HL-60 (cell line): ENCODE data around the gene MMP10.

Experiments
- TF ChIP-seq, protein P1 (sequence below): IDR thresholded peaks from 2 replicates; pipeline ENCODE4 v1.6.1; 2012; ENCODE audit warnings: low read depth; ENCODE audit not compliant: insufficient replicate concordance
- TF ChIP-seq, protein P2 (sequence below): IDR thresholded peaks from one replicate; pipeline ENCODE4 v1.5.1; 2011; ENCODE audit warnings: low read length, control low read depth, inconsistent platforms; ENCODE audit not compliant: insufficient read depth

DNA sequence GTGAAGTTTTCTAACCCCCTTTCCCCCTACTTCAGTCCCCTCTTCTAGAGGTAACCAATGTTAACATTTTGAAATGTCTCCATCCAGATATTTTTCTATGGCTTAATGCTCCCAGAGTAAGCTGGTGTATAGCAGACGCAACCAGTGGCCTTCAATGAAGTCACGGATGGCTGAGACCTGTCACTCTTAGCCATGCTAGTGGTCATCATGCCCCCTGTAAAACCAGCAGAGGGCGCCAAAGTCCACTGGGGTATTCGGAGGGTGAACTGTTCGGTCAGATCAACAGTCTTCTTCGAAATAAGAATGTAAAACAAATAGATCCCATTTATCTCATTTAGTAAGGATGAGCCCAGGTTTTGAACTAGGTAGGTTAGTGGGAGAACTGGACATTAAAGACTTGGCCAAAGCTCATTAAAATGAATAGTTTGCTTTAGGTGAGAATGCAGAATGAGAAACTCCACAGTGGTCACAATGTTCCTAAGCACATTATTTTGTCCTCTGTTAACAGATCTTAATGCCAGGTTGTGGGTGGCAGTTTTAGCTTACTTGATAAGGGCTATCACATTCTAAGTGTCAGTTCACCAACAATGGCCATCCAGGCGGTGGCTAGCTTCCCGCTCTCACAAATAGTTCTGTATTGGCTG lies 47.1 kb downstream of the MMP10 start:
- TF ChIP-seq, protein P1, sequence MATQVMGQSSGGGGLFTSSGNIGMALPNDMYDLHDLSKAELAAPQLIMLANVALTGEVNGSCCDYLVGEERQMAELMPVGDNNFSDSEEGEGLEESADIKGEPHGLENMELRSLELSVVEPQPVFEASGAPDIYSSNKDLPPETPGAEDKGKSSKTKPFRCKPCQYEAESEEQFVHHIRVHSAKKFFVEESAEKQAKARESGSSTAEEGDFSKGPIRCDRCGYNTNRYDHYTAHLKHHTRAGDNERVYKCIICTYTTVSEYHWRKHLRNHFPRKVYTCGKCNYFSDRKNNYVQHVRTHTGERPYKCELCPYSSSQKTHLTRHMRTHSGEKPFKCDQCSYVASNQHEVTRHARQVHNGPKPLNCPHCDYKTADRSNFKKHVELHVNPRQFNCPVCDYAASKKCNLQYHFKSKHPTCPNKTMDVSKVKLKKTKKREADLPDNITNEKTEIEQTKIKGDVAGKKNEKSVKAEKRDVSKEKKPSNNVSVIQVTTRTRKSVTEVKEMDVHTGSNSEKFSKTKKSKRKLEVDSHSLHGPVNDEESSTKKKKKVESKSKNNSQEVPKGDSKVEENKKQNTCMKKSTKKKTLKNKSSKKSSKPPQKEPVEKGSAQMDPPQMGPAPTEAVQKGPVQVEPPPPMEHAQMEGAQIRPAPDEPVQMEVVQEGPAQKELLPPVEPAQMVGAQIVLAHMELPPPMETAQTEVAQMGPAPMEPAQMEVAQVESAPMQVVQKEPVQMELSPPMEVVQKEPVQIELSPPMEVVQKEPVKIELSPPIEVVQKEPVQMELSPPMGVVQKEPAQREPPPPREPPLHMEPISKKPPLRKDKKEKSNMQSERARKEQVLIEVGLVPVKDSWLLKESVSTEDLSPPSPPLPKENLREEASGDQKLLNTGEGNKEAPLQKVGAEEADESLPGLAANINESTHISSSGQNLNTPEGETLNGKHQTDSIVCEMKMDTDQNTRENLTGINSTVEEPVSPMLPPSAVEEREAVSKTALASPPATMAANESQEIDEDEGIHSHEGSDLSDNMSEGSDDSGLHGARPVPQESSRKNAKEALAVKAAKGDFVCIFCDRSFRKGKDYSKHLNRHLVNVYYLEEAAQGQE = no peak
- TF ChIP-seq, protein P2, sequence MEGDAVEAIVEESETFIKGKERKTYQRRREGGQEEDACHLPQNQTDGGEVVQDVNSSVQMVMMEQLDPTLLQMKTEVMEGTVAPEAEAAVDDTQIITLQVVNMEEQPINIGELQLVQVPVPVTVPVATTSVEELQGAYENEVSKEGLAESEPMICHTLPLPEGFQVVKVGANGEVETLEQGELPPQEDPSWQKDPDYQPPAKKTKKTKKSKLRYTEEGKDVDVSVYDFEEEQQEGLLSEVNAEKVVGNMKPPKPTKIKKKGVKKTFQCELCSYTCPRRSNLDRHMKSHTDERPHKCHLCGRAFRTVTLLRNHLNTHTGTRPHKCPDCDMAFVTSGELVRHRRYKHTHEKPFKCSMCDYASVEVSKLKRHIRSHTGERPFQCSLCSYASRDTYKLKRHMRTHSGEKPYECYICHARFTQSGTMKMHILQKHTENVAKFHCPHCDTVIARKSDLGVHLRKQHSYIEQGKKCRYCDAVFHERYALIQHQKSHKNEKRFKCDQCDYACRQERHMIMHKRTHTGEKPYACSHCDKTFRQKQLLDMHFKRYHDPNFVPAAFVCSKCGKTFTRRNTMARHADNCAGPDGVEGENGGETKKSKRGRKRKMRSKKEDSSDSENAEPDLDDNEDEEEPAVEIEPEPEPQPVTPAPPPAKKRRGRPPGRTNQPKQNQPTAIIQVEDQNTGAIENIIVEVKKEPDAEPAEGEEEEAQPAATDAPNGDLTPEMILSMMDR = peak; percentile 96
